Activated CD8-positive, alpha-beta memory T cell treated with anti-CD3 and anti-CD28 coated beads, Interleukin-2, amount 50 U/mL, for 48 hours (primary cell): ENCODE results near the gene THADA.

Experiments used
- DNase-seq: peaks from one replicate; pipeline ENCODE4 v3.0.0-alpha.2; 2020

Gene THADA

DNA sequence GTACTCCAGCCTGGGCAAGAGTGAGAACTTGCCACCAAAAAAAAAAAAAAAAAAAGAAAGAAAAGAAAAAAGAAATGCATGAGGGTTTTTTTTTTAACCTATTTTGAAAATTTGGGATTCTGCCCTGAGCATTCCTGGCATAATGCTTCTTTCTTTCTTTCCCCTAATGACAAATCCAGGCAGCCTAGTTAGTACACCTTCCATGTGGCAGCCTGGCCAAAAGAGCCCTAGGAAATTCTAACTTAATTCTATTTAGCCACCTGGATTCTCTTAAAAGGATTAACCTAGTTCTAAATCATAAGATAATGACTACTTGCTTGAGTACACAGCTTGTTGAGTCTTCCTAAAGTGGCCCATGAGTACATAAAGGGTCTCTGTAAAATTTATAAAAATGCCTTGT, 160.1 kb downstream of the THADA start:
- DNase-seq = no peak

DNA sequence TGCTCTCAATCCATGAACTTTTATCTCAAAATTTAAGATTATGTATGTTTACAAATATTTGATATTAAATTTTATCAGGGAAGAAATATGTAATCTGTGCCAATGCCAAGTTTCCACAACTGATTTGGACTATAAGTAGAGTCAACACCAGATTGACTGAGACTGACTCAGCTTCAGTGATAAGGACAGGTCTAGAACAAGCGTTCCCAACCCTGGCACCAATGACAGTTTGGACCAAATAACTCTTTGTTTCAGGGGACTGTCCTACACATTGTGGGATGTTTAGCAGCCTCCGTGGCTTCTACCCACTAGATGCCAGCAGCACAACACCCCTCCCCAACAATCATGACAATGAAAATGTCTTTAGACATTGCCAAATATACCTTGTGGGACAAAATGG, 165.3 kb downstream of the THADA start:
- no peak for DNase-seq

- no peak for DNase-seq
Observed at GRCh38 chr2:43429369-43429768, 166.5 kb downstream of the THADA start.

- no peak for DNase-seq
Observed at GRCh38 chr2:43427032-43427424, 168.8 kb downstream of the THADA start.

- peak; percentile 67 for DNase-seq
Observed at GRCh38 chr2:43426305-43427031, 169.4 kb downstream of the THADA start.

DNA sequence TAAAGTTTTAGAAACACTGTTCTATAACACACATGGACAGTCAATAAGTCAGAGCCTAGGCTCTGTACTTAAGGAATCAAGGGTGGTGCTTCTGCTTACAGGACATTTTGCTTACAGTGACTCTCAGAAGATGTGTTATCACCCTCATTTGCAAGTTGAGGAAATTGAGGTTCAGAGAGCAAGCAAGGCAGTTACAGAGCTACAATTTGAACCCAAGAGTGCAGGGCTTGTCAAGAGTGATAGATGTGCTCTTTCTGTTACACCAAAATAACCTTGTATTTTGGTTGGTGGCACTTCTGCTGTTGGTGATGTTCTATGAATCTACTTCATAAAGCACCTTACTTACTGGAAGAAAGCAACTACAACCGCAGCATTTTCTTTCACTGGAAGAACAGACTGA, 170.2 kb downstream of the THADA start:
- DNase-seq = no peak

DNA sequence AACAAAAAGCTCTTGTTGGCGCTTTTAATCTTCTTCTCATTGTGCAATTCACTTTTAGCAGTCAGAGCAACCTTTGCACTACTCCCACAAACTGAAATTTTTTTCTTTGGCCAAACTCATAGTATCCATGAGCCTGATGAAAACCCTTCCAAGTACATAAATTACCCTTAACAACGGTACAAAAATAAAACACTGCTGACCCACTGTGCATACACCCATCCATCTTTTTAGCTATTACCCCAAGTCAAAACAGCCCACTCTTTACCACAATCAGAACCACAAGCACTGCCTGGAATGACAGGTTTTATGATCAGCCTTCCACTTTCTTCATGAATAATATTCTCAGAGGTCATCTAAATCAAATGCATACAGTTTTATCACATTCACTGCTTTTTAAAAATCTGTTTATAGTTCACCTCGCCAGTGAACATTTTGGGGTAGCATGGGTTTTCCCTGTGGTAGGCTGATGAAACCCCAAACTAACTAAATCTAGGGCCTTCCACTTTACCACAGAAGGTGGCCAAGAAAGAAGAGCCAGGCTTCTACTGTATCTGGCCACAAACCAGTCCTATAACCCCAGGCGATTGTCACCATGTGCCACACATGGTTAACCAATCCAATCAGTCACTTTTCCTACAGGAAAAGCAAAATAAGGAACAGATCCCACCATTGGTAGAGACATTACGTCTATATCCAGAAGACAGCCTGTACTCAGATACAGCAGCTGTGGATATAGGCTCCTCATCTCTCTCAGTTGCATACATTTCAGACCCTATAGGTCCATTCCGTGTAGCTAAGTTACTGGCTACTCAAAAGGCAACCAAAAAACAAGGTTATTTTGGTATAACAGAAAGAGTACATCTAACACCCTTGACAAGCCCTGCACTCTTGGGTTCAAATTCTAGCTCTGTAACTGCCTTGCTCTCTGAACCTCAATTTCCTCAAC, 171.3 kb downstream of the THADA start:
- no peak for DNase-seq

GRCh38 chr2:43423941-43424261, 171.9 kb downstream of the THADA start:
- no peak for DNase-seq

GRCh38 chr2:43421194-43421593, 174.6 kb downstream of the THADA start:
- DNase-seq = no peak

GRCh38 chr2:43420389-43420801, 175.4 kb downstream of the THADA start:
- DNase-seq = no peak

- no peak for DNase-seq
Observed at GRCh38 chr2:43419876-43420275, 176.0 kb downstream of the THADA start.

DNA sequence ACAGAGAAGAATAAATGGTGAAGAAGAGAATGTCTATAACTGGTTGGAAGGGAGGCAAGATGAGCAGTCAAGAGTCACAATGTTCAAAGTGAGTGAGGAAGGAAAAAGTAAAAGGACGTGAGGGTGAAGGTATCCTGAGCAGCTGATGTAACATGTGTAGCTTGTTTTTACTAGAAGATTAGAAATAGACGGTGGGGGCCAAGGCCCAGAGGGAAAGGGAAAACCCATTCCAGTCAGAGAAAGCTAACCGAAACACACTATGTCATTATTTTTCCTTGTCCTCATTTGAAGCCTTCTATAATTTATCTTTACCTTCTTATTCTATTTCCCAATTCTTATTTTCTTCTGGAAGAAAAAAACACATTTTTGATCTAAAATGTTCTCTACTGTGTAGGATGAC, 176.6 kb downstream of the THADA start:
- no peak for DNase-seq

- no peak for DNase-seq
Observed at GRCh38 chr2:43418680-43419079, 177.2 kb downstream of the THADA start.

GRCh38 chr2:43417300-43417699, 178.5 kb downstream of the THADA start:
- DNase-seq = no peak

- DNase-seq = no peak
Observed at GRCh38 chr2:43415592-43415991, 180.2 kb downstream of the THADA start.

- no peak for DNase-seq
Observed at GRCh38 chr2:43414586-43415135, 181.2 kb downstream of the THADA start.

DNA sequence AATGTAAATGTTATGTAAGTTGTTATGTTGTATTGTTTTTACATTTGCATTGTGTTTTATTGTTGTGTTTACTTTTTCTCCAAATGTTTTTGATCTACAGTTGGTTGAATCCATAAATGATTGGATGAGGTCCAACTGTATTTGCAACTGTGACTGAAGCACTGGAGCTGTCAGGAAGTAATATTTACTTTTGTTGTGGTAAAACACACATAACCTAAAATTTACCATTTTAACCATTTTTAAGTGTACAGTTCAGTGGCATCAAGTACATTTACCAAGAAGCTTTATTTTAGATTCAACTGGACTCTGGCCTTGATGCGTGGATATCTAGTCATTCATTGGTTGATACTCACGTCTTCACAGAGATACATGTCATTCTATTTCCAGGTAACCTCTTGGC, 181.8 kb downstream of the THADA start:
- DNase-seq = no peak

GRCh38 chr2:43412114-43412753, 183.6 kb downstream of the THADA start:
- no peak for DNase-seq

DNA sequence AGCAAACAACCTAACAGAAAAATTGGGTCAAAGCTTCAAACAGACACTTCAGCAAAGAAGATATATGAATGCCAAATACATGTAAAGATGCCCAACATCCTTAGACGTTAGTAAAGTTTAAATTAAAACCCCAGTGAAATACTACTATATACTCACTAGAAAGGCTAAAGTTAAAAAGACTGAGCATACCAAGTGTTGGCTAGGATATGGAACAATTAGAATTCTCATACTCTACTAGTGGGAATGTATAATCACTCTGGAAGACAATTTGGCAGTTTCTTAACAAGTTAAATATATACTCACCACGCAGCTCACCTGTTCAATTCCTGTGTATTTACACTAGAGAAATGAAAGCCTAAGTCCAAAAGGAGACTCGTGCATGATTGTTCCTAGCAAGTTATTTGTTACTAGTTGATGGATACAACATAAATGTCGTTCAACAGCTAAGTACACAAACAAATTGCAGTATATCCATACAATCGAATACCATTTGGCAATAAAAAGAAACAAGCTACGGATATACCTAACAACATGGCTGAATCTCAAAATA, 185.7 kb downstream of the THADA start:
- no peak for DNase-seq

DNA sequence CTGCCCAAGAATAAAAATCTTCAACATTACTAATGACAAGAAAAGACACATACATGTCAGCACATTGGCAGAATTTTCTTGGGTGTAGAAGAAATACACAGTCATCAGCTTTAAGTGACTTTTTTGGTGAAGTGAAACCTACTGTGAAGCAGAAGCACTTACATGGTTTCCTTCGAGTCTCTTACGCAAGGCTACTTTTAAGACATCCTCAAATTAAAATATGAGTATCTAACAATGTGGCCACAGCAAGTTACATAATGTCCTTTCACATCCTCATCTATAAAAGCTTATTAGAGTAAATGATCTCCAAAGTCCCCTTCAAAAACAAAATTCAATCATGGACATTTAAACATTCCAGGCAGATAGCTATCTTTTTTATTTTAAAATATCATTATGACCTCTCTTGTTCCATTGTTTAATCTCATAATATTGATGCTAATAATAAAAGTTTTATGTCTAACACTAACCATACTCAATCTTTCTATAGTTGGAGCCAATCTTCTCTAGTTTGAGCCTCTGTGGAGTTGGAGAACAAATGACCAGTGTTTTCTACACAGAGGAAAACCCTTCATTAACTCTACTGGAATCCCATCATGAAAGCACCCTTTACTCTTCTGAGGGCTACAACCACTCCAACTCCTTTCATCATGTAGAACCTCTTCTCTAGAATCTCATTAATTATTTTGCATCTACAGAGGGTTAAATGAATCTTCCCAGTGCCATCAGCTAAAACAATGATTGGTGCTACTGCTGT, 187.3 kb downstream of the THADA start:
- DNase-seq = no peak

- DNase-seq = no peak
Observed at GRCh38 chr2:43407935-43408334, 187.9 kb downstream of the THADA start.

DNA sequence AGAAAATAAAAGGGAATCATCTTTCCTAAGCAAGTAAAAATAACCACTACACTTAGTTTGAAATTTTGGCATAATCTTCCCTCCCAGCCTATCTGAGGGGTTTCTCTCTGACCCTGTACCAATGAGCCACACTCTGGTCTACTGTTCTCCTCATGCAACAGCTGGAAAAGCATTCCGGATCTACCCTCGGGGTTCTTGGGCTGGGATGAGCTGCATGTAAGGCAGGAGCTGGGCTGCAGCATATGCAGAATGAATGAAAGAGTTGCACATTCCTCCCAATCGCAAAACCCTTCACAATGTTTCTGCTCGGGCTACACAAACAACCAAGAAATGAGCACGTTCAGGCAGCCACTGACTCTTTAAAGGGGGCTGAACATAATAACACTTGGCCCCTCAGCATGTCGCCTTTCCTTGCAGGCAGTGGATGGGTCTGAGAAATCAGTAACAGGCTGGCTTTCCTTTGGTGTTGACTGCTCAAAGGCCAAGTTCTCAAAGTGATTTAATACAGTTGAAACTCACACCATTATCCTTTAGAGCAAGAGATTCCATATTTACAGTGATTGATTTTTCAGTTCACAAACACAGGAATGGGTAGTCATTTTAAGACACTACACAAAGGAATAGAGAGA, 189.1 kb downstream of the THADA start:
- no peak for DNase-seq
